Stimulated activated CD4-positive, alpha-beta T cell treated with anti-CD3 and anti-CD28 coated beads, Interleukin-12 subunit alpha, Interleukin-12 subunit beta, amount 100 ng/mL, for 24 hours (primary cell): ENCODE results near the gene KLHL21.
"Not testable (repeated sequence)": the region's sequence is repeated elsewhere in the genome, so short reads cannot be mapped to it uniquely, and the experiment has no call there.

Source experiments
- DNase-seq, 2 experiments: peaks; one replicate each; pipeline ENCODE4 v3.0.0-alpha.2; 2020; ENCODE audit warnings: low read depth in 2 of 2

The KLHL21 gene

GRCh38 chr1:6602669-6603237, at the start of gene KLHL21:
Gene KLHL21 (minus strand): TSS chr1:6602869. CDS start chr1:6602817, 52 bp downstream.
- peak; percentile 71 to 81 for DNase-seq

- DNase-seq: no peak
Measured at GRCh38 chr1:6651909-6652308, 49.2 kb upstream of the KLHL21 start.

- no peak for DNase-seq
Measured at GRCh38 chr1:6648556-6648955, 45.9 kb upstream of the KLHL21 start.

- DNase-seq: no peak
Measured at GRCh38 chr1:6646499-6647148, 44.0 kb upstream of the KLHL21 start.

- DNase-seq: no peak
Measured at GRCh38 chr1:6645018-6645417, 42.3 kb upstream of the KLHL21 start.

- not testable (repeated sequence) for DNase-seq
Measured at GRCh38 chr1:6640867-6641266, 38.2 kb upstream of the KLHL21 start.

- DNase-seq: no peak
Measured at GRCh38 chr1:6638226-6638625, 35.6 kb upstream of the KLHL21 start.

- DNase-seq: no peak
Measured at GRCh38 chr1:6637770-6638169, 35.1 kb upstream of the KLHL21 start.

GRCh38 chr1:6636778-6637177, 34.1 kb upstream of the KLHL21 start:
- not testable (repeated sequence) for DNase-seq

GRCh38 chr1:6635910-6636760, 33.5 kb upstream of the KLHL21 start:
- no peak for DNase-seq

- no peak for DNase-seq
Measured at GRCh38 chr1:6635161-6635909, 32.7 kb upstream of the KLHL21 start.

- DNase-seq: peak in 1 of 2 experiments; percentile 26
Measured at GRCh38 chr1:6634371-6635052, 31.8 kb upstream of the KLHL21 start.

- DNase-seq: no peak
Measured at GRCh38 chr1:6632588-6633514, 30.2 kb upstream of the KLHL21 start.

- no peak for DNase-seq
Measured at GRCh38 chr1:6631058-6631457, 28.4 kb upstream of the KLHL21 start.

- no peak for DNase-seq
Measured at GRCh38 chr1:6630027-6630426, 27.4 kb upstream of the KLHL21 start.

- DNase-seq: no peak
Measured at GRCh38 chr1:6628971-6629479, 26.4 kb upstream of the KLHL21 start.

- no peak for DNase-seq
Measured at GRCh38 chr1:6627841-6628545, 25.3 kb upstream of the KLHL21 start.

GRCh38 chr1:6627031-6627430, 24.4 kb upstream of the KLHL21 start:
- no peak for DNase-seq

- DNase-seq: peak in 1 of 2 experiments; percentile 16
Measured at GRCh38 chr1:6625584-6626149, 23.0 kb upstream of the KLHL21 start.
